ENCODE measurements around the gene CCDC102B.

- TF ChIP-seq CTCF (conservative IDR thresholded peaks at IDR 0.05; ENCODE audit: low read depth, low read length): no peak
- no peak for TF ChIP-seq EZH2 (IDR thresholded peaks at IDR 0.05; ENCODE audit: low read length, unreplicated experiment)
Observed at GRCh38 chr18:68783506-68783905, 14.4 kb upstream of the CCDC102B start.
